GM12878 (cell line): ENCODE data around the gene ZNF385A. TPM values are rescaled to one million over a fixed set of nuclear protein-coding genes. Genes with fewer than 3 reads are reported as not detected.

Source experiments
- ATAC-seq: fragments of 200-7000 bp; cut with Tn5 transposase; 3 replicates; pipeline ENCODE4 v1.9.1; 2020; ENCODE audit warnings: mild to moderate bottlenecking, moderate library complexity
- BruUV-seq: library from RNA; stranded (reverse); fragments of 400-500 nt; replicated peaks from 2 replicates; lab custom pipeline; 2021; lab: Mats Ljungman, UMichigan
- CTCF ChIA-PET: fragments of 300-600 bp; sonication (Branson Sonifier 250); formaldehyde crosslinking; extraction: SDS; loops from one replicate; lab custom pipeline; 2021; ENCODE audit warnings: inconsistent platforms; lab: Yijun Ruan, JAX
- POLR2A ChIA-PET: fragments of 350-600 bp; formaldehyde crosslinking; extraction: SDS; loops from one replicate; lab custom pipeline; 2021; ENCODE audit warnings: inconsistent platforms; lab: Charles Lee
- RAD21 ChIA-PET: fragments of 300-600 bp; sonication (Branson Sonifier 250); formaldehyde crosslinking; loops from one replicate; lab custom pipeline; 2023; ENCODE audit warnings: antibody characterized with exemption; ENCODE audit not compliant: unreplicated experiment; lab: Charles Lee
- SMC1A ChIA-PET: fragments of 300-600 bp; sonication (Branson Sonifier 250); formaldehyde crosslinking; loops from one replicate; lab custom pipeline; 2023; ENCODE audit not compliant: unreplicated experiment, uncharacterized antibody; lab: Charles Lee
- DNase-seq: peaks from one replicate; pipeline ENCODE4 v3.0.0-alpha.2; 2011; ENCODE audit warnings: low read depth, low spot score
- FAIRE-seq: peaks from 3 replicates; lab custom pipeline; 2011; peaks lifted over from hg19 to GRCh38; lab: Jason Lieb, UNC
- H2AFZ ChIP-seq: 2 replicates; pipeline ENCODE4 v1.6.0; 2011; ENCODE audit warnings: low read depth, low read length, control low read depth; ENCODE audit not compliant: control insufficient read depth
- H3K27ac ChIP-seq: 2 replicates; pipeline ENCODE4 v1.5.1; 2011; ENCODE audit warnings: control low read depth; ENCODE audit not compliant: control insufficient read depth, insufficient read depth
- H3K27me3 ChIP-seq, 2 experiments: replicated peaks in 1 of 2; 2 replicates each; pipeline versions ENCODE4 v1.6.0 to v1.6.1; 2011; ENCODE audit warnings: low read length in 1 of 2; ENCODE audit not compliant: control insufficient read depth in 2 of 2, insufficient read depth in 2 of 2
- H3K36me3 ChIP-seq, 2 experiments: 2 replicates each; pipeline ENCODE4 v1.5.1; 2011; ENCODE audit warnings: low read length in 1 of 2; ENCODE audit not compliant: control insufficient read depth in 2 of 2, insufficient read depth in 2 of 2
- H3K4me1 ChIP-seq: 2 replicates; pipeline ENCODE4 v1.6.1; 2011; ENCODE audit warnings: mild to moderate bottlenecking, low read length, moderate library complexity, mixed read lengths; ENCODE audit not compliant: control insufficient read depth, insufficient read depth
- H3K4me2 ChIP-seq: 2 replicates; pipeline ENCODE4 v1.6.0; 2011; ENCODE audit warnings: control low read depth; ENCODE audit not compliant: control insufficient read depth, insufficient read depth
- H3K4me3 ChIP-seq: fragments of 200-600 bp; sonication (generic); 2 replicates; pipeline ENCODE4 v1.5.1; 2016
- H3K79me2 ChIP-seq: 2 replicates; pipeline ENCODE4 v1.6.0; 2011; ENCODE audit warnings: low read length; ENCODE audit not compliant: control insufficient read depth, insufficient read depth
- H3K9ac ChIP-seq: 2 replicates; pipeline ENCODE4 v1.8.0; 2011; ENCODE audit warnings: low read length, control low read depth, mixed read lengths; ENCODE audit not compliant: control insufficient read depth, insufficient read depth
- H3K9me3 ChIP-seq: replicated peaks from 3 replicates; pipeline ENCODE4 v1.5.1; 2011; ENCODE audit warnings: mild to moderate bottlenecking, low read length; ENCODE audit not compliant: control insufficient read depth, insufficient read depth
- H4K20me1 ChIP-seq: 2 replicates; pipeline ENCODE4 v1.6.0; 2011; ENCODE audit not compliant: control insufficient read depth, insufficient read depth
- CEBPB ChIP-seq, 2 experiments: fragments of 150-350 bp in 1 of 2; IDR thresholded peaks; 2 replicates each; pipeline ENCODE4 v1.6.1; 2012 to 2014; ENCODE audit warnings: low read depth in 2 of 2, low read length in 2 of 2, borderline replicate concordance in 1 of 2, inconsistent platforms in 1 of 2
- CTCF ChIP-seq, 3 experiments: IDR thresholded peaks in 2 of 3; conservative IDR thresholded peaks in 1 of 3; 2 replicates each; pipeline ENCODE4 v1.5.1; 2011; ENCODE audit warnings: low read depth in 3 of 3, low read length in 3 of 3, mild to moderate bottlenecking in 3 of 3, control low read depth in 2 of 3, moderate library complexity in 2 of 3, inconsistent platforms in 1 of 3, mixed read lengths in 1 of 3; ENCODE audit not compliant: control insufficient read depth in 2 of 3, insufficient read depth in 1 of 3; ENCODE audit errors: extremely low read depth in 1 of 3
- DPF2 ChIP-seq: fragments of 450-650 bp; IDR thresholded peaks from 2 replicates; pipeline ENCODE4 v1.6.1; 2017; ENCODE audit warnings: mild to moderate bottlenecking
- FOXM1 ChIP-seq: IDR thresholded peaks from 2 replicates; pipeline ENCODE4 v1.6.1; 2012; ENCODE audit warnings: low read depth, mild to moderate bottlenecking, inconsistent platforms, low read length, moderate library complexity
- KAT2A ChIP-seq: conservative IDR thresholded peaks from 2 replicates; pipeline ENCODE4 v1.6.1; 2011; ENCODE audit warnings: low read depth, low read length; ENCODE audit not compliant: control insufficient read depth
- NFYA ChIP-seq: IDR thresholded peaks from 2 replicates; pipeline ENCODE4 v1.6.1; 2011; ENCODE audit warnings: low read depth, mild to moderate bottlenecking, low read length, improper control_type of control experiment, borderline replicate concordance
- NFYB ChIP-seq: IDR thresholded peaks from 2 replicates; pipeline ENCODE4 v1.6.1; 2011; ENCODE audit warnings: low read depth, mild to moderate bottlenecking, low read length, improper control_type of control experiment, moderate library complexity; ENCODE audit not compliant: insufficient read depth
- RB1 ChIP-seq: fragments of 450-650 bp; formaldehyde crosslinking; IDR thresholded peaks from 2 replicates; pipeline ENCODE4 v1.6.1; 2017; ENCODE audit warnings: mild to moderate bottlenecking, borderline replicate concordance
- SUZ12 ChIP-seq: fragments of 200-600 bp; sonication (generic); IDR thresholded peaks from one replicate; pipeline ENCODE4 v1.6.1; 2018; ENCODE audit warnings: antibody characterized with exemption, mild to moderate bottlenecking; ENCODE audit not compliant: unreplicated experiment
- YY1 ChIP-seq: IDR thresholded peaks from 2 replicates; pipeline ENCODE4 v1.6.1; 2011; ENCODE audit warnings: low read depth, mild to moderate bottlenecking, low read length
- ZBTB33 ChIP-seq: fragments of 450-650 bp; IDR thresholded peaks from 2 replicates; pipeline ENCODE4 v1.6.1; 2017; ENCODE audit warnings: mild to moderate bottlenecking
- ZNF274 ChIP-seq: IDR thresholded peaks from one replicate; pipeline ENCODE4 v1.8.0; 2011; ENCODE audit not compliant: insufficient read length, insufficient read depth
- WGBS: methylation state at CpG from one replicate; pipeline ENCODE4 v1.1.6; 2016; ENCODE audit warnings: low lambda C conversion rate; ENCODE audit not compliant: insufficient replicate concordance, insufficient coverage; ENCODE audit errors: missing lambda C conversion rate; 5-methylcytosine and 5-hydroxymethylcytosine counted together
- in situ Hi-C: fragments of 300-500 bp; cut with MboI; formaldehyde crosslinking; loops from 9 replicates; pipeline ENCODE4 v1.14.3; 2018; ENCODE audit warnings: mixed read lengths
- intact Hi-C: fragments of 100-400 bp; cut with micrococcal nuclease; formaldehyde crosslinking; loops from one replicate; pipeline ENCODE4 v1.14.2; 2022; ENCODE audit not compliant: unreplicated experiment
- polyA plus RNA-seq, 11 experiments: library from polyadenylated mRNA; depleted of rRNA in 4 of 11; unstranded in 6 of 11; stranded (reverse) in 5 of 11; fragments of >200 nt; fragmentation: Nextera tagmentation in 4 of 11; fragmentation: Illumina TruSeq in 1 of 11; extraction: Ambion mirVana in 4 of 11; extraction: Trizol in 1 of 11; gene quantifications; 1 replicate in 1 of 11; 2 replicates in 10 of 11; pipeline versions ENCODE4 v1.2.1 to v1.2.3, GENCODE V29; 2011 to 2016; ENCODE audit warnings: inconsistent platforms in 2 of 11, missing spikeins in 2 of 11, low read depth in 1 of 11
- total RNA-seq, 4 experiments: library from RNA; depleted of rRNA in 3 of 4; stranded (reverse); fragments of >200 nt in 3 of 4; fragmentation: Illumina TruSeq in 1 of 4; extraction: Trizol in 1 of 4; gene quantifications; 2 replicates each; pipeline versions ENCODE4 v1.2.1 to v1.2.3, GENCODE V29; 2013 to 2021

ZNF385A gene
- total and polyA plus RNA-seq, 10 of the 15 experiments (the other 5 are each of a cell fraction or from before 2014, with no cell fraction given) = 0.26 to 26.1 (median 4.9) TPM

- CTCF ChIA-PET = interaction anchor here (0.6 to 4.5 kb wide), 11 partner anchors 8 to 356 kb away, joined by 3 to 13 read pairs (median 4); no protein-coding TSS in a partner anchor
- H3K79me2 ChIP-seq = no peaks in the 10 kb centered on the region
- no peak for FAIRE-seq
Measured at GRCh38 chr12:54388237-54389133, 4.0 kb upstream of the ZNF385A start.

GRCh38 chr12:54387114-54387467 is 2.6 kb upstream of the ZNF385A start:
- in situ Hi-C loops = no loop called here
- Histone ChIP-seq H3K4me3 (no peak overlapping the region), H3K4me1 (peaks cover 14% of the 10 kb centered on the region), H2AFZ (no peak overlapping the region), H3K4me2 (no peak overlapping the region), H3K27me3 (no peaks in the 10 kb centered on the region), H3K27ac (no peak overlapping the region), H4K20me1 (no peaks in the 10 kb centered on the region), H3K79me2 (no peaks in the 10 kb centered on the region), H3K9ac (no peak overlapping the region), H3K9me3 (no peaks in the 10 kb centered on the region), H3K36me3 (no peaks in the 10 kb centered on the region)
- ChIA-PET RAD21 (interaction anchor here (1.1 kb wide), 1 partner anchor 167 kb away, joined by 4 read pairs; no protein-coding TSS in a partner anchor), CTCF (interaction anchor here (0.8 to 4.5 kb wide), 10 partner anchors 9 to 172 kb away, joined by 3 to 33 read pairs (median 4); partner anchors contain the start of gene COPZ1), POLR2A (interaction anchor here (0.8 to 1.0 kb wide), 2 partner anchors 25 to 52 kb away, joined by 3 read pairs; no protein-coding TSS in a partner anchor), SMC1A (interaction anchor here (0.9 to 2.2 kb wide), 5 partner anchors 12 to 52 kb away, joined by 3 to 9 read pairs (median 4); no protein-coding TSS in a partner anchor)
- no peak for DNase-seq
- 72% methylated on average over 3 of the region's 3 CpGs for WGBS
- intact Hi-C loops = no loop called here
- BruUV-seq = no TSS peak
- no peak for FAIRE-seq
- TF ChIP-seq NFYB (no peak), RB1 (no peak), KAT2A (no peak), DPF2 (no peak), YY1 (no peak), ZBTB33 (no peak), FOXM1 (no peak), CTCF (IDR thresholded peaks at IDR 0.05 in 2 of 3, conservative IDR thresholded peaks at IDR 0.05 in 1 of 3; ENCODE audit: control insufficient read depth in 2 of 3, extremely low read depth in 1 of 3, insufficient read depth in 1 of 3, low read depth in 3 of 3, low read length in 3 of 3) (no peak), ZNF274 (no peak)
- ATAC-seq = no peak

More at GRCh38 chr12:54388237-54389133, 4.0 kb upstream of the ZNF385A start:
- no peak for TF ChIP-seq SUZ12
- no peak for TF ChIP-seq CEBPB (IDR thresholded peaks at IDR 0.05; ENCODE audit: borderline replicate concordance in 1 of 2, low read depth in 2 of 2, low read length in 2 of 2)
- no peak for TF ChIP-seq NFYA
- no peak overlapping the region for H3K4me2 ChIP-seq
- ChIA-PET POLR2A (interaction anchor here (0.6 to 0.9 kb wide), 3 partner anchors 40 to 169 kb away, joined by 3 to 5 read pairs (median 4); no protein-coding TSS in a partner anchor), SMC1A (interaction anchor here (1.1 to 2.2 kb wide), 3 partner anchors 11 to 51 kb away, joined by 4 to 9 read pairs (median 9); no protein-coding TSS in a partner anchor), RAD21 (interaction anchor here (0.7 kb wide), 1 partner anchor 113 kb away, joined by 3 read pairs; no protein-coding TSS in a partner anchor)
- no peak for ATAC-seq
- DNase-seq = no peak
- H3K4me1 ChIP-seq = peaks cover 14% of the 10 kb centered on the region
- H2AFZ ChIP-seq = no peak overlapping the region
- no peaks in the 10 kb centered on the region for H4K20me1 ChIP-seq
- no peak overlapping the region for H3K4me3 ChIP-seq
- no peaks in the 10 kb centered on the region for H3K36me3 ChIP-seq
- no peak overlapping the region for H3K9ac ChIP-seq
- H3K27ac ChIP-seq = no peak overlapping the region
- 44% methylated on average over 4 of the region's 4 CpGs for whole genome bisulfite sequencing
- no peaks in the 10 kb centered on the region for H3K9me3 ChIP-seq
- H3K27me3 ChIP-seq = no peaks in the 10 kb centered on the region
- in situ Hi-C loops = no loop called here
- BruUV-seq = no TSS peak
- intact Hi-C loops = no loop called here
